ENCODE data around the gene BHLHA15.
A peak's percentile ranks its signal among the peaks of the same experiment; 100 is the strongest.

BHLHA15 gene

GRCh38 chr7:98223351-98223897 is 12.2 kb downstream of the BHLHA15 start:
- DNase-seq (ENCODE audit: low spot score) = no peak
- no peak for FAIRE-seq

DNA sequence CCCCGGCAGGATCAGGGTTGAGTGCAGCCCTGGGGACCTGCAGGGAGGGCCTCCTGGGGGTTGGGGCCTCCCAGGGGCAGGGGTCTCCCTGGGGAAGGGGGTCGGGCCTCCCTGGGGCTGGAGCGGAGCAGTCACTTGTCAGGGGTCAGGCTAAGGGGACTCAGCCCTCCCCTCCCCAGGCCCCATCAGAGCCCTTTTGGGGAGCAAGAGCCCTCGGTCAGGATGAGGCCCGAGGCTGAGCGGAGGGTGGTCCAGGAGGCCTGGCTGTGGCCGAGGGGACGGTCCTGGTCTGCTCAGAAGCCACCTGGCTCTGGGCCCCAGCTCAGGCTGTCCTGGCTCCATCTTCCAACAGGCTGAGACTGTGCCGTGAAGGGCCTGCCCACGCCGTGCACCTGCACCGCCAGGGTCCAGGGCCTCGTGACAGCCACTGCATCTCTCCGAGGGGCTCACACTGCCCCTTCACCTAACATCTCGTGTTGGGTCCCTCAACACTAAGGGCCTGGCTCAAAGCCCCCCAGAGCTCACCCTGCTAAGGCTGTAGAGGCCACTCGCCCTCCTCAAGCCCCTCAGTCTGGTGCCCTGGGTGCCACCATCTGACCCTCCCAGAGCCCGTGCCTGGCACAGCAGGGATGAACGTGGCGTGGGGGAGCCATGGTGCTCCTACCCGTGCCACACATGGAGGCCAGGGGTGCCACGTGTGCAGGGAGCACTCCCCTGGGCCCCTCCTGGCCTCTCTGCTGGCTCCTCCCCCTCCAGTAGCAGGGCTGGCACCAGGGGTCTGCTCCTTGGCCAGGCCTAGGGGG is 12.9 kb downstream of the BHLHA15 start:
- no peak for DNase-seq (ENCODE audit: low spot score)
- no peak for FAIRE-seq

GRCh38 chr7:98224701-98225181 is 13.5 kb downstream of the BHLHA15 start:
- DNase-seq (ENCODE audit: low spot score) = no peak
- no peak for FAIRE-seq

DNA sequence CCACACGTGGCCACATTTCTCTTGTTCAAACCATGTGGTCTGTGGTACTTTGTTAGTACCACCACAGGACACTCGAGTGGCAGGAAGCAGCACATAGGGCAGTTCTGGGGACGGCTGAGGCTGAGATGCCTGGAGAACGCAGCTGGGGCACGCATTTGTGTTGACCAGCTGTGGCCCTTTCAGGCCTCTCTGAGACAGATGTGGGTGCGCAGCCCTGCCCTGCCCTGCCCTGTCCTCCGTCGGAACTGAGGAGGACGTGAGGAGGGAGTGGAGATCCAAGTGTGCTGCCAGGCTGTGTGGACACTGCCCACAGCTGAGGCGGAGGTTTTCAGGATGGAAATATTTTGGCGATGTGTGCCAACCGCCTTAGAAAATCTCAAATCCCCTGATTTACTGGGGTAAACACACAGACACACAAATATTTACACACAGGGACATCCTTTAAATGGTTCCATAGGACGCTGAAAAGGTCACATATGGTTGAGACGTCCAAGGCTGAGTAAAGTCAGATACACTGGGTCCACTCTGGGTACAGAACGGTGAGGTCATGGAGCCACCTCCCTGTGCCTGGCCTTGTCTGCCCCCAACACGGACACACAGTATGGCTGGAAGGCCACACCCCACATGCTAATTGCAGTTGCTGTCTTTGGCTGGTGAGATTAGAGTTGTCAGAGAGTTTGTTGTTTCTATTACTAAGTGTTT is 14.8 kb downstream of the BHLHA15 start:
- FAIRE-seq = no peak
- no peak for DNase-seq (ENCODE audit: low spot score)

DNA sequence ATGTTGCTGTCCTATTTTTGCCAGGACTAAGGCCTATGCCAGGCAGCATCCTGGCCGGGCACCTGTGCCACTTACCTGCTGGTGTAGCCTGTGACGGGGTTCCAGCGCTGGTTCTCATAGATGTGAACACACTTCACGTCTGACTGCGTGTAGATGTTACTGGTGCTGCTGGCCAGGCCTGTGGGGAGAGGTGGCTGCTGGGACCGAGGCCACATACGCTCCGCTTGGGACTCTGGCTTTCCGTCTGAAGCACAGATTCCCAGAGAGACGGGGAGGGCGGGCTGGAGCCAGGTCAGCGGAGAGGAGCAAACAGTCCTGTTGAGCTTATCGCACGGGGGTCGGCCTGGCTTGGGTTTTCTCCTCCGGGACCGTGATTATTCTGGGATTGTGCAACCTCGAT is 16.7 kb downstream of the BHLHA15 start:
- FAIRE-seq = no peak

DNA sequence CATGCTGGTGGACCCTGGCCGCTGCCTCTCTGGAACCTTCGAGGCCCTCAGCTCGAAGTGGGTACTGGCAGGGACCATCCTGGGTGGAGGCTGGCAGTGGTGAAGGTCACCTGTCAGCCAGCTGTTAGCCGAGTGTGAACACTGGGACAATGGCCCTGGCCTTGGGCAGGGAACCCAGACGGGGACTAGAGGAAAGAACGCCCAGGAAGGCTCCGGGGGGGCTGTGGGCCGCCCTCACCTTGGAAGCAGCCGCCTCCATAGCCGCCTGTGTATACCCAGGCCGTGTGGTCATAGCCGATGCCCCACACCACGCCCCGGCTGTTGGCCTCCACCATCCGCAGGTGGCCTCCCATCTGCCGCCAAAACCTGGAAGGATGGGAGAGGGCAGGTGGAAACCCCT is 17.6 kb downstream of the BHLHA15 start:
- no peak for FAIRE-seq
- DNase-seq (ENCODE audit: low spot score) = no peak

More for the DNA sequence above, 16.7 kb downstream of the BHLHA15 start:
- DNase-seq (ENCODE audit: low spot score) = no peak

DNA sequence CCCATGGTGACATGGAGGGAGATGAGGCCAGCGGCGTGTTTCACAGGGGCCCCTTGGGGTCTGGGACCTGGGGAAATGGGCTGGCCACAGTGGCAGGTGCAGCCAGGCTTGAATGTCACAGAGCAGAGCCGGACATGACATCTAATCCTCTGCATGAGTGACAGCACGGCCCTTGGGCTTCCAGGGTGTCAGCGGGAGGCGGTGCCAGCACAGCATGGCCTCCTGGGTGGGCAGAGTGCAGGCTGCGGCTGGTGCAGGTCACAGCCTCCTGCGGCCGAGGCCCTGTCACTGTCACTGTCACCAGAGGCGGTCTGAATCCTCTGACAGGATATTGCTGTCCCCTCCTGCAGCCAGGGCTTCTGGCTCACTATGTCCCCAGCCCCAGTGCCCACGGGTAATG is 18.2 kb downstream of the BHLHA15 start:
- FAIRE-seq (no peak), DNase-seq (ENCODE audit: low spot score) (no peak)

- no peak for FAIRE-seq
- no peak for DNase-seq (ENCODE audit: low spot score)
Measured at GRCh38 chr7:98229991-98230745, 18.9 kb downstream of the BHLHA15 start.

DNA sequence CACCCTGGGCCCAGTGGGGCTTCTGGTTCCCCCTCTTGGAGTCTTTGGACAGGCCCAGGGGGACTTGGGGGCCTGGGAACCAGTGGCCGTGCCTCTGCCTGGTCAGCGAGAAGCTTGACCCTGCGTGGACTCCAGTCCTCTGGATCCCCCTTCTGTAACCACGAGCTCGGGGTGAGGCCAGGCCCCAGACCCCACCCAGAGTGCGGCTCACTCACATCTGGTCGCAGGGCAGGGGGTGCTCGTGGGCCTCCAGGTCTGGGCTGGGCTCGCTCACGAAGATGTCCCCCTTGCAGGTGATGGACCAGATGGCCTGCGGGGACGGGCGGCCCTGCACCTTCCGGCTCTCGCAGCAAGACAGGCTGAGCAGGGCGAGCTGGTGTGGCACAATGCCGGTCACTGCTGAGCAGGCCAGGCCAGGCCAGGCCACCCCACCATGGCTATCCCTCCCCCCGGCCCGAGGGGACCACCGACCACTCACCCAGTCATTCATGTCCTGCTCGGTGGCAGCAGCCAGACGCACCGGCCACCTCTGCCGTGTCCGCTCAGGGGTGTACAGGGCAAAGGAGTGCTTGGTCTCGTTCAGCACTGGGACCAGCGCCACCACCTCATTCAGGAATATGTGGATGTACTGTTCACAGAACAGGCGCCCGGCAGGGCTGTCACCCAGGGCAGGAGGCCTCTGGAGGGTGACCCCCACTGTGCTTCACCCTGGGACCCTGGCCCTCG is 19.7 kb downstream of the BHLHA15 start:
- DNase-seq (ENCODE audit: low spot score) = no peak
- no peak for FAIRE-seq

DNA sequence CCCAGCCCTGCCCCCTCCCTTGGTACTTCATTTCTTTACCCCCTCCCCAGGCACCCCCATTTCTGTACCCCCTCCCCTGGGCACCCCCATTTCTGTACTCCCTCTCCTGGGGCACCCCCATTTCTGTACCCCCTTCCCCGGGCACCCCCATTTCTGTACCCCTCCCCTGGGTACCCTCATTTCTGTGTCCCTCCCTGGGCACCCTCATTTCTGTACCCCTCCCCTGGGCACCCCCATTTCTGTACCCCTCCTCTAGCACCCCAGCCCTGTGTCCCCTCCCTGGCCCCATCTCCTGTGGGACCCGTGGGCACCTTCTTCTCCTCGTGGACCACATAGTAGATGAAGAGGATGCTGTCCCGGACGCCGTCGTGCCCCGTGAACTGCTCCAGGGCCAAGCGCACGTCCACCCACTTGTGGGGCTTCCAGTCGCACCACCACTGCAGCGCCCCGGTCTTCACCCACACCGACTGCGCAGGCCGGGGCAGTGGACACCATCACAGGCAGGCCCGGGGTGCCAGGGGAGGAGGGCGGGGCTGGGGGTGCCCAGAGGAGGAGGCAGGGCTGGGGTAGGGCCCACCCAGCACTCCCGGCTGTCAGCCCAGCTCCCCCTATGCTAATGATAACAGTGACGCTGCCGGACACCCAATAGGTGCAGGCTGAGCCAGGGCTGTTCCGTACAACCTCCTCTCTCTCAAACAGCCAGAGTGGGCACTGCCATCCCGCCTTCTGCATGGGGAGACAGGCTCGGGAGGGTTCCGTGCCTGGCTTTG is 20.4 kb downstream of the BHLHA15 start:
- DNase-seq (ENCODE audit: low spot score) (no peak), FAIRE-seq (no peak)

DNA sequence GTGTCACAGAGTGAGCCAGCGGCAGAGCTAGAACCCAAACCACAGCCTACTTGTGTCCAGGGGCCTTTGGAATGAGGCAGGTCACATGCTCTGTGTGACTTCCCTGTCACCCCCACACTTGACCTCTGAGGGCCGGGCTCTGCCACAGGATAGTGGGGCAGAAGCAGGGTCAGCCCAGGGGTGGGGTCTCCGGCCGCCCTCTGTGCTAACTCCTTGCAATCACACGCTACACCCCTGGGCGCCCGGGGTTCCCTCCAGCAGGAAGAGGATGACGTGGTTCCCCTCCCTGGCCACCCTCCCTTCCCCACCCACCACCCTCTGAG is 21.0 kb downstream of the BHLHA15 start:
- DNase-seq (ENCODE audit: low spot score) (no peak), FAIRE-seq (no peak)

DNA sequence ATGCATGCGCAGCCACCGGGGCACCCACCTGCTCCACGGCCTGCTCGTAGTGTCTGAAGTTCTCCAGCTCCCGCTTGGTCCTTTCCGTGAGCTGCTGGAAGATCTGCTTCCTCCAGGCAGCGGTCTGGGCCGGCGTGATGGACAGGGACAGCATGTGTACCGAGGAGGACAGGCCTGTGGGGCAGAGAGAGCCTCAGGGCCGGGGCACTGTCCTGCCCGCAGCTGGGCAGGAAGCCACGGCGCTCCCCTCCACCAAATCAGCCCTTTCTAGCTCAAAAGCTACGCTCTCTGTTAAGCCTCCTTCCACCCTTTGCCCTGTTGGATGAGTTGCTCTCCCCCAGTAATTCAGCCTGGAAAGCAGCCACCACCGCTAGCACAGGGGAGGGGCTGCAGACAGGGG is 21.6 kb downstream of the BHLHA15 start:
- no peak for DNase-seq (ENCODE audit: low spot score)
- FAIRE-seq = no peak

DNA sequence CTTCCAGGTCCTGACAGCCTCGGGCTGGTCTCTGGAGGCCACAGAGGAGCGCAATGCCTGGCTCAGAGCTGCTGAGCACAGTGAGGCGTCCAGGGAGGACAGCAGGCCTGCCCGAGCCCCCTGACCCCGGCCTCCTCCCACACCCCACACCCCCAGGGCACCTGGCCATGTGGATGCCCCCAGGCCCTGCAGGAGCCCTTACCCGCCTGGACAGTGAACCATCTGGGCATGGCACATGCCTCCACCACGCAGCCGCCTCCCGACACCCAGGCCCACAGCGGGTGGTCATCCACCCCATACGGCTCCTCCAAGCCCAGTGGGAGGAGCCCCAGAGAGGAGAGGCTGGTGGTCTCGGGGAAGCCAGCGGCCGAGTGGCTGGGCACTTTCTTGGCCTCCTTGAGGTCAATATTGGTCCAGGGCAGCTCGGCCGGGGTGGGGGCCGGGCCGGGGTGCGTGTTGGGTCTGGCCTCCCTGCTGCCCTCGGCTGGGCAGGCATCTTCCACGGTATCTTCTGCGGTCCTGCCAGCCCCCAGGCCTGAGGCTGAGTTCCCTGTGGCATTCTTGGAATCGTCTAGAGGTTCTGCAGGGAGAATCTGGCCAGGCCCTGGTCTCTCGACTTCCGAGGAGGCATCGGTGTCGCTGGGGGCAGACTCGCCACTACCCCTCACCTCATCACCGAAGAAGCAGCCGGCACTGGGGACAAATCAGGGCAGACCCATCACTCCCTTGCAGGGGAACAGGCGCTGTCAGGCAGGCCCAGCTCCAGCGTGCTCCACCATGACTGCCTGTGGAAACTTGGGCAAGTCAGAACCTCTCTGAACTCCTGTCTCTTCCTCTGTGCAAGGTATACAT is 22.2 kb downstream of the BHLHA15 start:
- DNase-seq (ENCODE audit: low spot score) (no peak), FAIRE-seq (no peak)

DNA sequence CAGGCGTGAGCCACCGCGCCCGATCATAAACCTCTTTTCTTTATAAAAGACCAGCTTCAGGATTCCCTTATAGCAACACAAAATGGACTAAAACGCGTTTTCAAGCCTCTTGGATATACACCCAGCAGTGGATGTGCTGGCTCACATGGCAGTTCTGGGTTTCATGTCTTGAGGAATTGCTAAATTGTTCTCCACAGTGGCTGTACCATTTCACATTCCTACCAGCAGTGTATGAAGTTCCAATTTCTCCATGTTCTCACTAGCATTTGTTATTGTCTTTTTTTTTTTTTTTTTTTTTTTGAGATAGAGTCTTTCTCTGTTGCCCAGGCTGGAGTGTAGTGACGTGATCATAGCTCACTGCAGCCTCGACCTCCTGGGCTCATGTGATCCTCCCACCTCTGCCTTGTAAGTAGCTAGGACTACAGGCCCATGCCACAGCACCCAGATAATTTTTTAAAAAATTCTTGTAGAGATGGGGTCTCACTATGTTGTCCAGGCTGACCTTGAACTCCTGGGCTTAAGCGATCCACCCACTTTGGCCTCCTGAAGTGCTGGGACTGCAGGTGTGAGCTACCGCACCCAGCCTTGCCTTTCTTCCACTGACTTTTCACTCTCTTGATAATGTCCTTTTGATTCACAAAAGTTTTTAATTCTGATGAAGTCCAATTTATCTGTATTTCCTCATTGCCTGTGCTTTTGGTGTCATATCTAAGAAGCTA is 23.3 kb downstream of the BHLHA15 start:
- FAIRE-seq (no peak), DNase-seq (ENCODE audit: low spot score) (no peak)

DNA sequence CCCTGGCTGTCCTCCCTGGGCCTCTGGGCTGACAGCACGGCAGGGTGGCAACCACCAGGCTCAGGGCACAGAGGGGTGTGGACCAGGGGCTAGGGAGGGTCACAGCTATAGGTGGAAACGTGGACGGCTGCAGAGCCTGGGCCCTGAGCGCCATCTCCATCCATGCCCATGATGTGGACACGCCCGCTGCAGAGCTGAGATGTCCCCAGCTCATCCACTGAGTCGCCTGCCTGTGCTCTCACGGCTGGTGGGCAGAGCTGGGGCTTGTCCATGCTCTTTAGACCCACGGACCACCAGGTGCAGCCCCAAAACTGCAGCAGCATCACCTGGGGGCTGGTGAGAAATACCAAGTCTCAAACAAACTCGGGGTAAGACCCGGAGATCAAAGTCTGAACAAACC is 24.7 kb downstream of the BHLHA15 start:
- DNase-seq (ENCODE audit: low spot score) = no peak
- FAIRE-seq = no peak

DNA sequence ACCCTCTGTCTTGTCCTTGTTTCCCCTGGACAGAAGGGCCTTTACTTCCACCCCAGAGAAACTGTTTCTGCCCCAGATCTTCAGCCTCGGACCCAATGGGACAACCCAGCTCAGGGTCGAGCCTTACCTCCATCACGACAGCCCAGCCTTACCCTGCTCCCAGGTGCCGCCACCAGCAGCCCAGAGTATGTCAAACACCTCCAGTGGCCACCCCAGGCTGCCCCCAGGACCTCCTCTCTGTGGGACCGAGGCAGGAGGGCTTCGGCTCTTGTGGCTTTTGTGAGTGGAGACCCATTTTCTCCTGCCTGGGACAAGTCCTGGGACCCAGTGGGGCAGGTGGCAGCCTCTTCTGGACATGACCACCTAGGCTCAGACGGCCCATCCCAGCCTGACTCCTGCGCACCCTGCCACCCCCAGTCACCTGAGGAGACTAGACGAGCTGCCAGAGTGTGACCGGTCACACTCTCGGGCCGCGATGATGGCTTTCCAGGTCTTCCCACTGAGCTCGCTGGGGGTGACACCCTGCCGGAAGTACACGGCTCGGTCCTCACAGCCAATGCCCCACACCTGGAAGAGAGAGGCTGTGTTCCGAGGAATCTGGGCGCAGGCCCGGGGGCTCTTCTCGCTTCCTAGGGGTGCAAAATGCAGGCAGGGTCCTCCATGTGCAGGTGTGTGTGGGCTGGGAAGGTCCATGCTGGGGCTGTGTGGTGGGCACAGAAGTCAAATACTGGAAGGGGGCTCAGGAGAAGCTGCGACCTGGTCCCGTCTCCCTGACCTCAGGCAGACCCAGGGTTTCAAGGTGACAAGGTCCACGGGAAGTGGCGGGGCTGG is 25.3 kb downstream of the BHLHA15 start:
- FAIRE-seq (no peak), DNase-seq (ENCODE audit: low spot score) (no peak)

GRCh38 chr7:98238076-98238475 is 26.8 kb downstream of the BHLHA15 start:
- no peak for FAIRE-seq
- no peak for DNase-seq (ENCODE audit: low spot score)

DNA sequence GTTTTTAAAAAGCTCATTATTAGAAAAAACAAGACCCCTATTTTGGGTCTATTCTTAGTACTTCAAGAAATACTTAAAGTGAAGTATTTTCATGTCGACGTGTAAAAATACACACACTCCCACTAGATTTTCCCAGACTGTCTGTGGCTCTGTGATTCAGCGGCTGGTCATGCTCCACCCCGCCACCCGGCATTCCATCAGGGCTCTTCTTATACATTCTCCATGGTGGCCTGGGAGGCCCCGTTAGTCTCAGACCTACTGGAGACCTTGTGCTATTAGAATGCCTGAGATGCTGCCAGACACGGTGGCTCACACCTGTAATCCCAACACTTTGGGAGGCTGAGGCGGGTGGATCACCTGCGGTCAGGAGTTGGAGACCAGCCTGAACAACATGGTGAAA is 27.7 kb downstream of the BHLHA15 start:
- DNase-seq (ENCODE audit: low spot score) (peak; percentile 24), FAIRE-seq (no peak)

Data from RCC 7860 (cell line).